Hepatocyte (in vitro differentiated cells): Measurements from ENCODE around the gene BRSK1. TPM values are rescaled to one million over a fixed set of nuclear protein-coding genes. Genes with fewer than 3 reads are reported as not detected.

Source experiments
- DNase-seq: peaks from one replicate; pipeline ENCODE4 v3.0.0-alpha.2; 2016; ENCODE audit warnings: low spot score
- H2AFZ ChIP-seq: fragments of 200-600 bp; sonication (generic); 2 replicates; pipeline ENCODE4 v1.6.0; 2016; ENCODE audit warnings: antibody characterized with exemption, mild to moderate bottlenecking
- H3K27ac ChIP-seq: fragments of 200-600 bp; sonication (generic); 2 replicates; pipeline ENCODE4 v1.5.1; 2016; ENCODE audit warnings: mild to moderate bottlenecking
- H3K27me3 ChIP-seq: fragments of 200-600 bp; sonication (generic); 2 replicates; pipeline ENCODE4 v1.6.1; 2016
- H3K36me3 ChIP-seq: fragments of 200-600 bp; sonication (generic); replicated peaks from 2 replicates; pipeline ENCODE4 v1.5.1; 2016; ENCODE audit warnings: low read depth; ENCODE audit not compliant: insufficient read depth
- H3K4me1 ChIP-seq: fragments of 200-600 bp; sonication (generic); 2 replicates; pipeline ENCODE4 v1.5.1; 2016; ENCODE audit warnings: mild to moderate bottlenecking, moderate library complexity; ENCODE audit not compliant: insufficient read depth
- H3K4me2 ChIP-seq: fragments of 200-600 bp; sonication (generic); 2 replicates; pipeline ENCODE4 v1.6.0; 2016
- H3K4me3 ChIP-seq: fragments of 200-600 bp; sonication (generic); 2 replicates; pipeline ENCODE4 v1.5.1; 2016; ENCODE audit warnings: mild to moderate bottlenecking
- H3K79me2 ChIP-seq: fragments of 200-600 bp; sonication (generic); 2 replicates; pipeline ENCODE4 v1.6.0; 2017; ENCODE audit warnings: mild to moderate bottlenecking
- H3K9me2 ChIP-seq: fragments of 200-600 bp; sonication (generic); replicated peaks from 2 replicates; pipeline ENCODE4 v1.6.0; 2017; ENCODE audit warnings: mild to moderate bottlenecking; ENCODE audit not compliant: insufficient read depth
- H3K9me3 ChIP-seq: fragments of 200-600 bp; sonication (generic); 2 replicates; pipeline ENCODE4 v1.5.1; 2016; ENCODE audit warnings: low read depth, mild to moderate bottlenecking
- H4K20me1 ChIP-seq: fragments of 200-600 bp; sonication (generic); 2 replicates; pipeline ENCODE4 v1.6.0; 2016; ENCODE audit warnings: mild to moderate bottlenecking; ENCODE audit not compliant: insufficient read depth, poor library complexity, severe bottlenecking
- CTCF ChIP-seq: fragments of 200-600 bp; sonication (generic); IDR thresholded peaks from 2 replicates; pipeline ENCODE4 v1.5.1; 2016; ENCODE audit warnings: antibody characterized with exemption, mild to moderate bottlenecking; ENCODE audit not compliant: poor library complexity
- EZH2 ChIP-seq: fragments of 200-600 bp; sonication (generic); IDR thresholded peaks from 2 replicates; pipeline ENCODE4 v1.6.1; 2016; ENCODE audit warnings: antibody characterized with exemption, mild to moderate bottlenecking, borderline replicate concordance
- EZH2phosphoT487 ChIP-seq: fragments of 200-600 bp; sonication (generic); IDR thresholded peaks from one replicate; pipeline ENCODE4 v1.6.1; 2018; ENCODE audit warnings: antibody characterized with exemption, mild to moderate bottlenecking, low read depth, moderate library complexity; ENCODE audit not compliant: unreplicated experiment, severe bottlenecking
- WGBS: methylation state at CpG from one replicate; pipeline ENCODE4 v1.1.6; 2016; ENCODE audit warnings: low lambda C conversion rate; ENCODE audit errors: missing lambda C conversion rate; 5-methylcytosine and 5-hydroxymethylcytosine counted together
- polyA plus RNA-seq: library from polyadenylated mRNA; unstranded; fragments of >200 nt; fragmentation: Nextera tagmentation; extraction: Ambion mirVana; gene quantifications from 2 replicates; pipeline ENCODE4 v1.2.1, GENCODE V29; 2016
- total RNA-seq: library from RNA; depleted of rRNA; stranded (reverse); fragments of >200 nt; gene quantifications from 2 replicates; pipeline ENCODE4 v1.2.3, GENCODE V29; 2014

Gene BRSK1
- total and polyA plus RNA-seq, 2 experiments from 2014 or later = 2.4 to 13.2 TPM

GRCh38 chr19:55255618-55256423 lies 28.0 kb upstream of the BRSK1 start:
- H3K36me3 ChIP-seq = no peaks in the 10 kb centered on the region
- H3K4me3 ChIP-seq = no peak overlapping the region
- H3K27me3 ChIP-seq = no peaks in the 10 kb centered on the region
- H3K4me2 ChIP-seq = peak overlapping the region; percentile 97
- no peak overlapping the region for H2AFZ ChIP-seq
- WGBS = 75% methylated on average over 17 of the region's 17 CpGs
- H3K79me2 ChIP-seq = peaks cover 80% of the 10 kb centered on the region
- no peaks in the 10 kb centered on the region for H3K9me3 ChIP-seq
- H3K4me1 ChIP-seq = peaks cover 25% of the 10 kb centered on the region
- peaks cover 74% of the 10 kb centered on the region for H4K20me1 ChIP-seq
- DNase-seq = no peak
- peak overlapping the region; percentile 60 for H3K27ac ChIP-seq
- no peak for TF ChIP-seq EZH2
- no peak for TF ChIP-seq EZH2phosphoT487
- no peak for TF ChIP-seq CTCF
- no peaks in the 10 kb centered on the region for H3K9me2 ChIP-seq

GRCh38 chr19:55256562-55257460 lies 27.0 kb upstream of the BRSK1 start:
- Histone ChIP-seq H3K4me2 (peak overlapping the region; percentile 97), H2AFZ (no peak overlapping the region), H3K27me3 (no peaks in the 10 kb centered on the region), H4K20me1 (peaks cover 64% of the 10 kb centered on the region), H3K4me1 (peaks cover 25% of the 10 kb centered on the region), H3K9me3 (no peaks in the 10 kb centered on the region), H3K36me3 (no peaks in the 10 kb centered on the region), H3K4me3 (peak overlapping the region; percentile 53), H3K27ac (peak overlapping the region; percentile 60), H3K79me2 (peaks cover 70% of the 10 kb centered on the region), H3K9me2 (no peaks in the 10 kb centered on the region)
- DNase-seq = no peak
- 66% methylated on average over 22 of the region's 22 CpGs for WGBS
- TF ChIP-seq EZH2phosphoT487 (no peak), EZH2 (no peak), CTCF (no peak)

DNA sequence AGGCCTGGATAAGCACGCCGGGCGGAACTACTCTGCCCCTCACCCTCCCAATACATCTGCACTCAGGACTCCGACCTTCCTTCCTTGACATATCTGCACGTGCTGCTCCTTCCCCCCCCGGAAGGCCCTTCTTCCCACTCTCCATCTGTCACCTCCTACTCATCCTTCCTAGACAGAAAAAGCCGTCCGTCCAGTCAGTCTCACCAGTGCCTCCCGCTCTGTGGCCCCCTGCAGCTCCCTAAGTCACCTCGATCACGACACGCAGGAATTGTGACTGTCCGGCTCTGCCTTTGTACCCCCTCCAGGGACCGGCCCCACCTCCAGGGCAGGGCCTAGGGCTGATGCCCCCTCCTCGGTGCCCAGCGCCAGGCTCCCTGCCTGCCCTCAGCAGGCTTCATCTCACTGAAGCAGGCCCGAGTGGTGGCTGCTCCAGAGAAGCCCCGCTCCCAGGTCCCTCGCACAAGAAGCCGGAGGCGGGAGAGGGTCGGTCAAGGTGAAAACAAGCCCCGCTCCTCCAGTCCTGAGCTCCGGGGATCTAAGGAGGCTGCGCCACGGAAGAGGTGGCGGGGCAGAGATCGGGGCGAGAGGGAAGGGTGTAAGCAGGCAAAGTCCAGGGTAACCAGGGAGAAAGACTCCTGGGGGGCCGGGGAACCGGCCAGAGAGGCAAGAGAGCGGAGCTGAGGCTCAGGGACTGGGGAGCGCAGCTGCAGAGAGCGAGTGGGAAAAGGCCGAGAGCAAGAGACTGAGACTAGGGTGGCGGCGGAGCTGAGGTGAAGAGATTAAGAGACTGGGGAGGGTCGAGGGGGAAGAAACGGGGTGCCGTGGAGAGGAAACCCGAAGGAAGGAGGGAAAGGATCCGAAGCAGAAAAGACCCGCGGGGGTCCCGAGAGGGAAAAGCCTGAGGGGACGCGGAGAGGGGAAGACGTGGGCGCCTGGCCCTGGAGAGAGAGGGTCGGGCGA lies 26.1 kb upstream of the BRSK1 start:
- Histone ChIP-seq H3K9me2 (no peaks in the 10 kb centered on the region), H3K9me3 (no peaks in the 10 kb centered on the region), H3K4me1 (peaks cover 25% of the 10 kb centered on the region), H3K36me3 (no peaks in the 10 kb centered on the region), H3K27me3 (no peaks in the 10 kb centered on the region), H2AFZ (no peak overlapping the region), H3K4me2 (peak overlapping the region; percentile 97), H3K27ac (peak overlapping the region; percentile 94), H4K20me1 (peaks cover 55% of the 10 kb centered on the region), H3K79me2 (peaks cover 61% of the 10 kb centered on the region), H3K4me3 (peak overlapping the region; percentile 53)
- 4% methylated on average over 38 of the region's 51 CpGs for WGBS
- TF ChIP-seq EZH2 (no peak), EZH2phosphoT487 (no peak), CTCF (no peak)
- peak; percentile 48 for DNase-seq
